ENCODE data around the gene SLC9A3.

The SLC9A3 gene

GRCh38 chr5:532521-533242 is 8.4 kb upstream of the SLC9A3 start:
- Histone ChIP-seq H2AFZ (ENCODE audit: low read depth) (no peak overlapping the region), H3K27me3 (ENCODE audit: insufficient read depth, low read depth) (peaks cover 80% of the 10 kb centered on the region), H3K27ac (no peak overlapping the region), H3K4me1 (ENCODE audit: low read depth, poor library complexity, severe bottlenecking) (peaks cover under 1% of the 10 kb centered on the region), H3K9ac (no peak overlapping the region), H3K4me3 (IDR thresholded peaks at IDR 0.05; ENCODE audit: insufficient read depth, low read depth, low read length) (no peak overlapping the region), H3K4me2 (no peak overlapping the region), H3K36me3 (ENCODE audit: insufficient read depth) (no peaks in the 10 kb centered on the region), H4K20me1 (ENCODE audit: insufficient read depth) (no peaks in the 10 kb centered on the region), H3K79me2 (ENCODE audit: insufficient read depth, low read depth) (no peaks in the 10 kb centered on the region)
- no peak for TF ChIP-seq CTCF (conservative IDR thresholded peaks at IDR 0.05; ENCODE audit: low read depth, low read length)

GRCh38 chr5:531749-532315 is 7.6 kb upstream of the SLC9A3 start:
- Histone ChIP-seq H3K4me3 (IDR thresholded peaks at IDR 0.05; ENCODE audit: insufficient read depth, low read depth, low read length) (no peak overlapping the region), H3K27me3 (ENCODE audit: insufficient read depth, low read depth) (peaks cover 82% of the 10 kb centered on the region), H3K27ac (no peak overlapping the region), H3K9ac (no peak overlapping the region), H3K36me3 (ENCODE audit: insufficient read depth) (no peaks in the 10 kb centered on the region), H2AFZ (ENCODE audit: low read depth) (no peak overlapping the region), H4K20me1 (ENCODE audit: insufficient read depth) (no peaks in the 10 kb centered on the region), H3K4me1 (ENCODE audit: low read depth, poor library complexity, severe bottlenecking) (peaks cover 7% of the 10 kb centered on the region), H3K4me2 (no peak overlapping the region), H3K79me2 (ENCODE audit: insufficient read depth, low read depth) (no peaks in the 10 kb centered on the region)
- TF ChIP-seq CTCF (conservative IDR thresholded peaks at IDR 0.05; ENCODE audit: low read depth, low read length): no peak

- H4K20me1 ChIP-seq (ENCODE audit: insufficient read depth): no peaks in the 10 kb centered on the region
- H3K27me3 ChIP-seq (ENCODE audit: insufficient read depth, low read depth): peaks cover 86% of the 10 kb centered on the region
- H3K4me3 ChIP-seq (IDR thresholded peaks at IDR 0.05; ENCODE audit: insufficient read depth, low read depth, low read length): no peak overlapping the region
Observed at GRCh38 chr5:531101-531748, 7.0 kb upstream of the SLC9A3 start.

More at GRCh38 chr5:531101-531748, 7.0 kb upstream of the SLC9A3 start:
- no peaks in the 10 kb centered on the region for H3K36me3 ChIP-seq (ENCODE audit: insufficient read depth)
- H3K4me2 ChIP-seq: no peak overlapping the region
- H2AFZ ChIP-seq (ENCODE audit: low read depth): no peak overlapping the region
- no peak overlapping the region for H3K27ac ChIP-seq
- H3K9ac ChIP-seq: no peak overlapping the region
- no peaks in the 10 kb centered on the region for H3K79me2 ChIP-seq (ENCODE audit: insufficient read depth, low read depth)
- H3K4me1 ChIP-seq (ENCODE audit: low read depth, poor library complexity, severe bottlenecking): peaks cover 7% of the 10 kb centered on the region
- TF ChIP-seq CTCF (conservative IDR thresholded peaks at IDR 0.05; ENCODE audit: low read depth, low read length): no peak
